ENCODE measurements around the gene RASD1. TPM values are rescaled to one million over a fixed set of nuclear protein-coding genes. Genes with fewer than 3 reads are reported as not detected.

RASD1 gene
- total RNA-seq, 1 experiment from 2014 or later: 1.2 TPM

DNA sequence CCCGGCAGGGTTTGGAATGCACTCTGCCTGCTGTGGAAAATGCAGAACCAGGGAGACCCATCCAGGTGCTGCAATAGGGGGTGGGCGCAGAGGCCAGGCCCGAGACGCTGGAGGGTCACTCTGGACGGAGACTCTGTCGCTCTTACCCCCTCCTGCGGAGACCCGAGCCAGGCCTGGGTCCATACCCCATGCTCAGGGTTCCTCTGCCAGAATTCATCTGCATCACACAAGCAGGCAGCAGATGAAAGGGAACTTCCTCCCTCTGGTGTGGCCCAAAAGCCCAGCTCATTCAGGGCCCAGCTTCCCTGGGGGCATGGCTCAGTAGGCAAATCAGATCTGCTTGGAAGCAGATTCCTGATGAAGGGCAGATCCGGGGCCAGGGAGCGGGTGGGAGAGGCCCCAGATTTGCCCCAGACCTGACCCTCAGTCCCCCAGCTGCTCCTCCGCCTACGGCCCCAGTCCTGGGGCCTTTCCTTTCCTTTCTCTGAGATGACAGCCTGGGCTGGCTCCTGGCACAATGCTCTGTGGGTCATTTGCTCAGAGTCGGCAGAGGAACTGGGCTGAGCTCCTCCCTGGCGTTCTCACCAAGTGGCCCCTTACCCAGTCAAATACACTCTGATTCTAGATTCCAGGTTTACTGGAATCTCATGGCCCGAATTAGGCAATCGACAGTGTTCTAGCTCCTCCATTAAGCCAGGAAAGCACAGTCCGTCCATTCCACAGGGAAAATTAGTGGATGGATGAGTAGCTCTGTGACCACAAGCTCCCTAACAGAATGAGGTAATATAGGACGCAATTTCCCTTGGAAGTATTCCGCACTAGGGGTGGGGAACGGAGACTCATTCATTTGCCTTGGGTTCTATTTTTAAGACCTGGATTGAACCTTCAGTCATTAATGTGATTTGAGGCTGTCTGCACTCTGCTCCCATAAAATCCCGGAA, 19.1 kb upstream of the RASD1 start:
- intact Hi-C loops (cut with micrococcal nuclease; ENCODE audit: unreplicated experiment): no loop called here
- H4K20me1 ChIP-seq (ENCODE audit: insufficient read depth): peaks cover 88% of the 10 kb centered on the region
- no peaks in the 10 kb centered on the region for H3K36me3 ChIP-seq (ENCODE audit: low read depth)
- no peaks in the 10 kb centered on the region for H3K9me3 ChIP-seq (ENCODE audit: insufficient read depth, low read depth)
- H3K4me3 ChIP-seq: no peak overlapping the region
- peaks cover 22% of the 10 kb centered on the region for H3K4me1 ChIP-seq (replicated peaks; ENCODE audit: insufficient read depth)
- no peaks in the 10 kb centered on the region for H3K27me3 ChIP-seq (ENCODE audit: insufficient read depth, low read depth)
- H3K4me2 ChIP-seq: no peak overlapping the region
- CTCF ChIA-PET: no interaction called here
- POLR2A ChIA-PET (ENCODE audit: unreplicated experiment): interaction anchor here (0.6 kb wide), 1 partner anchor 18 kb away, joined by 3 read pairs; no protein-coding TSS in a partner anchor
- no peak overlapping the region for H2AFZ ChIP-seq
- H3K79me2 ChIP-seq (ENCODE audit: low read depth): no peaks in the 10 kb centered on the region
- no peak overlapping the region for H3K27ac ChIP-seq
- no peaks in the 10 kb centered on the region for H3K9me2 ChIP-seq (ENCODE audit: insufficient read depth)
- no peak for DNase-seq
- H3F3A ChIP-seq (ENCODE audit: insufficient read depth, low read depth): no peaks in the 10 kb centered on the region; the same call in 1 of the 2 replicates
- no TSS peak for BruUV-seq (replicated peaks)
- no peak for TF ChIP-seq EZH2 (IDR thresholded peaks at IDR 0.05; ENCODE audit: low read depth)
- no peak for TF ChIP-seq CTCF (conservative IDR thresholded peaks at IDR 0.05)

DNA sequence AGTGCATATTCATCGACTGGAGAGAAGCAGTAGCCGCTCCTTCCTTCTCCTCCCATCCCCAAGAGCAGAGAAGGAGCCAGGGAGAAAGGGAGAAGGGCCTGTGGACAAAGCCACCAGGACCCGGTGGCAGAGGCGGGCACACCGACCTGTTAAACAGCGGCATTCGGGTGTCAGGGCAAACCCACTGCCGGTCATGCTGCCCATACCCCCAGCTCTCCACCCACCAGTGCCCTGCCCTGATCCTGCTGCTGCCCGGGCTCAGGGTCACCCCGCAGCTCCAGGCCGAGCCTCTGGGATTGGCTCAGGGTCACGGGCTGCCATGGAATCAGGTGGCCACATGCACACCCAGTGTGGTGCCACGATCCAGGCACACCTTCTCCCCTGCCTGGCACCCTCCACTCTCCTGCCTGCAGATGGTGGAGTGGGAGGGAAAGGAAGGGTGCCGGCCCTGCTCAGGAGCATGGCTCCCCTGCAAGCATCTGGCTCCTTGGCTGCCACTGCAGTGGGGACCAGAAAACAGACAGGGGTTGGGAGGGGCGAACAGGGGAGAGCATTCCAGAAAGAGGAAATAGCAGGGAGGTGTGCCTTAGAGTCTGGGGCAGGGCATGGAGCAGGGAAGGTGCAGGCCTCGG, 18.3 kb upstream of the RASD1 start:
- no peaks in the 10 kb centered on the region for H3K79me2 ChIP-seq (ENCODE audit: low read depth)
- no peak overlapping the region for H3K4me3 ChIP-seq
- TF ChIP-seq EZH2 (IDR thresholded peaks at IDR 0.05; ENCODE audit: low read depth) (no peak), CTCF (conservative IDR thresholded peaks at IDR 0.05) (no peak)
- no peaks in the 10 kb centered on the region; the same call in 1 of the 2 replicates for H3F3A ChIP-seq (ENCODE audit: insufficient read depth, low read depth)
- H2AFZ ChIP-seq: no peak overlapping the region
- DNase-seq: no peak
- CTCF ChIA-PET: no interaction called here
- H3K4me1 ChIP-seq (replicated peaks; ENCODE audit: insufficient read depth): peaks cover 24% of the 10 kb centered on the region
- H3K36me3 ChIP-seq (ENCODE audit: low read depth): no peaks in the 10 kb centered on the region
- no TSS peak for BruUV-seq (replicated peaks)
- peaks cover 92% of the 10 kb centered on the region for H4K20me1 ChIP-seq (ENCODE audit: insufficient read depth)
- POLR2A ChIA-PET (ENCODE audit: unreplicated experiment): no interaction called here
- intact Hi-C loops (cut with micrococcal nuclease; ENCODE audit: unreplicated experiment): no loop called here
- no peak overlapping the region for H3K27ac ChIP-seq
- H3K4me2 ChIP-seq: no peak overlapping the region
- no peaks in the 10 kb centered on the region for H3K27me3 ChIP-seq (ENCODE audit: insufficient read depth, low read depth)
- no peaks in the 10 kb centered on the region for H3K9me3 ChIP-seq (ENCODE audit: insufficient read depth, low read depth)
- no peaks in the 10 kb centered on the region for H3K9me2 ChIP-seq (ENCODE audit: insufficient read depth)

DNA sequence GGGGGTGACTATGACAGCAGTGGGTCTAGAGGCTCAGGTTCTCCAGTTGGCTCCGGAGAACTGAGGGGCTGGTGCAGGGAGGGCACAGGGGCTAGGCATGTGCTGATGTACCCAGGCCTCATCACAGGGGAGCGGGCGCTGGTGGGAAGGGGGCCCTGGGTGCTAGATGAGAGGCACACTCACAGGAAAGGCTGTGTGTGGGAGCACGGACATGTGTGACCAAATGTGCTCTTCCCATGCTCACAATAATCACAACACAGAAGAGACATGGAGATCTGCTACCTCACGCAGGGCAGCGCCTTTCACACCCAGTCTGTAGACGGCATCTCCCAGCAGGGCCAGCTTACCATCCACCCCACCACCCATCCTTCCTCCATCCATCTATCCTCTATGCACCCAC, 17.4 kb upstream of the RASD1 start:
- Histone ChIP-seq H3F3A (ENCODE audit: insufficient read depth, low read depth) (no peaks in the 10 kb centered on the region; the same call in 1 of the 2 replicates), H3K27ac (no peak overlapping the region), H3K79me2 (ENCODE audit: low read depth) (no peaks in the 10 kb centered on the region), H3K4me1 (replicated peaks; ENCODE audit: insufficient read depth) (peaks cover 24% of the 10 kb centered on the region), H3K4me3 (no peak overlapping the region), H3K27me3 (ENCODE audit: insufficient read depth, low read depth) (no peaks in the 10 kb centered on the region), H3K9me2 (ENCODE audit: insufficient read depth) (no peaks in the 10 kb centered on the region), H3K4me2 (no peak overlapping the region), H3K36me3 (ENCODE audit: low read depth) (no peaks in the 10 kb centered on the region), H2AFZ (no peak overlapping the region), H3K9me3 (ENCODE audit: insufficient read depth, low read depth) (no peaks in the 10 kb centered on the region), H4K20me1 (ENCODE audit: insufficient read depth) (peaks cover 92% of the 10 kb centered on the region)
- POLR2A ChIA-PET (ENCODE audit: unreplicated experiment): no interaction called here
- BruUV-seq (replicated peaks): no TSS peak
- CTCF ChIA-PET: no interaction called here
- intact Hi-C loops (cut with micrococcal nuclease; ENCODE audit: unreplicated experiment): no loop called here
- TF ChIP-seq CTCF (conservative IDR thresholded peaks at IDR 0.05): no peak
- TF ChIP-seq EZH2 (IDR thresholded peaks at IDR 0.05; ENCODE audit: low read depth): no peak
- no peak for DNase-seq

All from PC-9 (cell line).